Mesothelial cell of epicardium (in vitro differentiated cells): ENCODE data around the gene HIVEP3. TPM values are rescaled to one million over a fixed set of nuclear protein-coding genes. Genes with fewer than 3 reads are reported as not detected.

ENCODE experiments used
- DNase-seq, 2 experiments: peaks; one replicate each; pipeline ENCODE4 v3.0.0; 2021; ENCODE audit warnings: low spot score in 2 of 2; ENCODE audit not compliant: unreplicated experiment in 2 of 2
- H3K27ac Mint-ChIP-seq: 2 replicates; pipeline ENCODE4 v1.8.0; 2021; ENCODE audit warnings: mixed read lengths
- H3K27me3 Mint-ChIP-seq: 2 replicates; pipeline ENCODE4 v1.8.0; 2021; ENCODE audit warnings: low read depth, mixed read lengths
- H3K36me3 Mint-ChIP-seq: 2 replicates; pipeline ENCODE4 v1.8.0; 2021; ENCODE audit warnings: mixed read lengths
- H3K4me1 Mint-ChIP-seq: 2 replicates; pipeline ENCODE4 v1.8.0; 2021; ENCODE audit warnings: mixed read lengths
- H3K4me3 Mint-ChIP-seq: 2 replicates; pipeline ENCODE4 v1.8.0; 2021; ENCODE audit warnings: mild to moderate bottlenecking, moderate library complexity, mixed read lengths
- H3K9me3 Mint-ChIP-seq: 2 replicates; pipeline ENCODE4 v1.8.0; 2021; ENCODE audit warnings: mixed read lengths
- total RNA-seq: library from RNA; stranded (reverse); gene quantifications from 3 replicates; pipeline ENCODE4 v1.2.1, GENCODE V29; 2021
- TF ChIP-seq, protein P1 (sequence below): fragments of 200-600 bp; sonication (generic); IDR thresholded peaks from one replicate; pipeline ENCODE4 v1.5.0; 2021; ENCODE audit warnings: antibody characterized with exemption; ENCODE audit not compliant: unreplicated experiment

HIVEP3 gene
- total RNA-seq, 1 donor from 2014 or later = 8.9 TPM

DNA sequence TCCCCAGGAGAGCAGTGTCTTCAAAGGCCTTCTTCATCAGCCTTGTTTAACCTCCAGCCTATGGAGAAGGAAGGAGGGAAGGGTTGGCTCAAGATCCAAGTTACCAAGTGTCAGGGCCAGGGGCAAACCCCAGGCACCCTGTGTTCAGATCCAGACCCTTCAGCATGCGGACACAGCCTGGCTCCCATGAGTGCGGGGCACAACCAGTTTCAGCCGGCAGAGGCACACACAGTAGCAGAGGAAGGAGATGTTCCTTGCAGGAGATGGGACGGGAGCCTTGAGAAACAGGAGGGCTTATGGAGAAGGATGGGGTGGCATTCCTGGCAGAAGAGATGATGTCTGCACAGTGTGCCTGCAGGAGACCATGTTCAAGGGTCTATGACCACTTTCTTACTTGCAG lies 272.5 kb downstream of the HIVEP3 start:
- no peak for DNase-seq

DNA sequence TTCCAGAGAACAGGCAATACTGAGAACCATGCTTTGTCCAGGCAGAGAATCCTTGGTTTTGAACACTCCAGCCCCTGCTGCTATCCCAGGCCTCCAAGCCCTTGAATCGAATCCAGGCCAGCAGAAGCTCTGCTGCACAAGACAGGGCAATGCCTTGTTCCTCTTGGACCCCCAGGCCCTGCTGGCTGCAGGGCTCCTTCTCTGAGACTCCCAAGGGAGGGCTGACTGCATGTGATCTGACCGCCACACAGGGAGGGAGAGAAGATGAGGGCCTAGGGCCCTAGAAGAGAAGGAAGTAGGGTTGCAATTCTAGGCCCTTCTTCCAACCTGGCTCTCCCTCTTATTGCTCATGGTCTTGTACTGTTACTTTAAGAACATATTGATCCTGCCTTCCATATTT lies 273.7 kb downstream of the HIVEP3 start:
- Mint-ChIP-seq H3K9me3 (no peaks in the 10 kb centered on the region), H3K4me1 (peaks cover 5% of the 10 kb centered on the region), H3K36me3 (no peaks in the 10 kb centered on the region), H3K27me3 (peaks cover under 1% of the 10 kb centered on the region), H3K27ac (no peak overlapping the region), H3K4me3 (no peak overlapping the region)
- TF ChIP-seq, protein P1, sequence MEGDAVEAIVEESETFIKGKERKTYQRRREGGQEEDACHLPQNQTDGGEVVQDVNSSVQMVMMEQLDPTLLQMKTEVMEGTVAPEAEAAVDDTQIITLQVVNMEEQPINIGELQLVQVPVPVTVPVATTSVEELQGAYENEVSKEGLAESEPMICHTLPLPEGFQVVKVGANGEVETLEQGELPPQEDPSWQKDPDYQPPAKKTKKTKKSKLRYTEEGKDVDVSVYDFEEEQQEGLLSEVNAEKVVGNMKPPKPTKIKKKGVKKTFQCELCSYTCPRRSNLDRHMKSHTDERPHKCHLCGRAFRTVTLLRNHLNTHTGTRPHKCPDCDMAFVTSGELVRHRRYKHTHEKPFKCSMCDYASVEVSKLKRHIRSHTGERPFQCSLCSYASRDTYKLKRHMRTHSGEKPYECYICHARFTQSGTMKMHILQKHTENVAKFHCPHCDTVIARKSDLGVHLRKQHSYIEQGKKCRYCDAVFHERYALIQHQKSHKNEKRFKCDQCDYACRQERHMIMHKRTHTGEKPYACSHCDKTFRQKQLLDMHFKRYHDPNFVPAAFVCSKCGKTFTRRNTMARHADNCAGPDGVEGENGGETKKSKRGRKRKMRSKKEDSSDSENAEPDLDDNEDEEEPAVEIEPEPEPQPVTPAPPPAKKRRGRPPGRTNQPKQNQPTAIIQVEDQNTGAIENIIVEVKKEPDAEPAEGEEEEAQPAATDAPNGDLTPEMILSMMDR = no peak
- no peak for DNase-seq

More for the DNA sequence above, 272.5 kb downstream of the HIVEP3 start:
- H3K4me1 Mint-ChIP-seq = peaks cover 7% of the 10 kb centered on the region
- H3K36me3 Mint-ChIP-seq = no peaks in the 10 kb centered on the region
- no peak overlapping the region for H3K4me3 Mint-ChIP-seq
- TF ChIP-seq, protein P1 = no peak
- H3K27me3 Mint-ChIP-seq = peaks cover 3% of the 10 kb centered on the region
- no peak overlapping the region for H3K27ac Mint-ChIP-seq
- no peaks in the 10 kb centered on the region for H3K9me3 Mint-ChIP-seq

DNA sequence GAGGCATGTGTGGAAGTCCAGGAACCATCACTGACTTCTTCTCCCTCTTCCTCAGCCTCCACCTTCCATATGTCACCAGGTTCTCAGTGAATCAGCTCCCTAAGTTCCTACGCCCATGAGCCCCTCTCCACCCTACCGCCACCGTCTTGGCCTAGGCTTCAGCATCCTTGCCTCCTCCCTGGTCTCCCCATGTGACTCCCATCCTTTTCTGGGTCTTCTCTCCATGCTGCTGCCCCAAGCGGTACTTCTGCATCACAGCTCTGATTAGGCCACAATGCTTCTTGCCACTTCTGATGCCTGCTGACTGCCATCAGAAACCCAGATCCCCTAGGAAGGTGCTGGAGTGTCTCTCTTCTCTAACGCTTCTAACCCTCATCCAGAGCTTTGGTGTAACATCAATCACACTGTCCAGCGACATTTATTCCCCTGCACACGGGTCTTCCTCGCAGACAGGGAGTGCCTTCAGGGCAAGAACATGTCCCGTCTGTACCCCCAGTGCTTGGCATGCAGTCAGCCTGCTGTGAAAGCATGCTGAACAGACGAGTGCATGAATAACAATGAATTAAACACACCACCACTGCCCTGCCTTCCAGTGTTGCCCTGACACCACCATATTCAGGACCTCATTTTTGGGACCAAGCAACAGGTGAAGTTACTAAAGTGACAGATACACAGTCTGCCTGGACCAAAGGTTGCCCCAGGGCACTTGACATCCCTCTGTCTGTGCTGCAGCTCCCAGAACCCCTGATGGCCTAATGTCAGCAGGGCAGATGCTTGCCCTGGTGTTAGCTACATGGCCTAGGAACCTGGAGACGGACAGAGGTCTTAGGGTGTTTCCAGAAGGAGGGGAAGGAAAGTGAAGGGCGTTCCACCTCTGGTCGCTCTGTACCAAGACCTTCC lies 275.6 kb downstream of the HIVEP3 start:
- no peak for DNase-seq
- no peak overlapping the region for H3K4me3 Mint-ChIP-seq
- H3K4me1 Mint-ChIP-seq = no peaks in the 10 kb centered on the region
- peaks cover 2% of the 10 kb centered on the region for H3K27me3 Mint-ChIP-seq
- no peaks in the 10 kb centered on the region for H3K9me3 Mint-ChIP-seq
- TF ChIP-seq, protein P1 = no peak
- H3K36me3 Mint-ChIP-seq = no peaks in the 10 kb centered on the region
- H3K27ac Mint-ChIP-seq = no peak overlapping the region

DNA sequence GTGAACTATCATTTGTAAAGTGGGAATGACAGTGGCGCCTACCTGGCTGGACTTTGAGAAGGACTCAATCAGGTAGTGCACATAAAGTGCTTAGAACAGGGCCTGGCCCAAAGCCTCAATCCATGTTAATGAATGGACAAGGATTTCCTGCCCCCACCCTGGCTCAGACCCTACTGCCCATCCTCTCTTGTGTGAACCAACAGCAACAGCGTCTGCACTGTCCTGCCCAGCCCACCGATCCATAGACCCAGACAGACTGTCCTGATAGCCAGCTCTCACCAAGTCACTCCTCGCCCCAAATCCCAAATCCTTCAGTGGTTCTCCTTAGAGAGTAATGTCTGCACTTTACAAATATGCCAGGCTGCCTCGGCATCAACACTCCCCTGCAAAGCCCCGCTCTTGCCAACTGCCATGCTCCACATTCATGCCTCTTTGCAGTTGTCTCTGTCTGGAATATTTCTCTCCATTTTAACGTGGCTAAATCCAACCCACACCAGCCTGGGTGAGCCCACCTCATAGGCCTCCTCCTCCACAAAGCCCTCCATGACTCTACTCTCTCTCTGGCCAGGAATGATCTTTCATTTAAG lies 276.7 kb downstream of the HIVEP3 start:
- Mint-ChIP-seq H3K9me3 (no peaks in the 10 kb centered on the region), H3K4me3 (no peak overlapping the region), H3K27ac (no peak overlapping the region), H3K27me3 (peaks cover 7% of the 10 kb centered on the region), H3K4me1 (no peaks in the 10 kb centered on the region), H3K36me3 (no peaks in the 10 kb centered on the region)
- TF ChIP-seq, protein P1 = no peak
- DNase-seq = no peak

DNA sequence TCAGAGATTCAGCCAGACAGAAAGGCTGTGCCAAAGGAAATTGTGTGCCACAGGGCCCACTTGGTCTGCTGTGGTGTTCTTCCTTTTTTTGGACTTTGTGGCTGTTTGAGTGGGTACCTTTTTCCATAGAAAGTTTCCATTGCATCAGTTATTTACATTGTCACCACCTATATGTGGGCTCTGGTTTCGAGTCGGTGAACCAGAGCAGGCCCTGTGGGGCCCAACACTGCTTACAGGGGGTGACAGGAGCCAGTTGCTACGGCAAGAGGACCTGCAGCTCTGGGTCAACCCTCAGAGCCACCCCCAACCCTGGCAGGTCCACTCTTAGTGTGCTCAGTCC lies 277.3 kb downstream of the HIVEP3 start:
- H3K9me3 Mint-ChIP-seq = no peaks in the 10 kb centered on the region
- no peaks in the 10 kb centered on the region for H3K36me3 Mint-ChIP-seq
- TF ChIP-seq, protein P1 = no peak
- no peaks in the 10 kb centered on the region for H3K4me1 Mint-ChIP-seq
- DNase-seq = no peak
- H3K27ac Mint-ChIP-seq = no peak overlapping the region
- H3K4me3 Mint-ChIP-seq = no peak overlapping the region
- peaks cover 7% of the 10 kb centered on the region for H3K27me3 Mint-ChIP-seq
